Breast epithelium (tissue), 4 donors: ENCODE data around the gene TRPC1. TPM values are rescaled to one million over a fixed set of nuclear protein-coding genes. Genes with fewer than 3 reads are reported as not detected.

Source experiments
- DNase-seq, 2 donors: peaks; one replicate each; pipeline ENCODE4 v3.0.0-alpha.2; 2019; ENCODE audit warnings: low spot score in 2 of 2
- H3K27ac ChIP-seq, 2 donors: fragments of 200-600 bp; sonication (generic) in 1 of 2; one replicate each; pipeline ENCODE4 v1.5.1; 2016 to 2019; ENCODE audit warnings: mild to moderate bottlenecking in 1 of 2
- H3K27me3 ChIP-seq, 2 donors: fragments of 200-600 bp; sonication (generic) in 1 of 2; one replicate each; pipeline versions ENCODE4 v1.5.1 to v1.6.0; 2017 to 2019; ENCODE audit warnings: control low read depth in 1 of 2, mild to moderate bottlenecking in 1 of 2
- H3K36me3 ChIP-seq: fragments of 200-600 bp; one replicate; pipeline ENCODE4 v1.5.1; 2019
- H3K4me1 ChIP-seq, 2 donors: fragments of 200-600 bp; sonication (generic); one replicate each; pipeline ENCODE4 v1.5.1; 2016 to 2019; ENCODE audit warnings: control low read depth in 1 of 2
- H3K4me3 ChIP-seq, 3 donors: fragments of 200-600 bp; sonication (generic); 1 replicate in 2 of 3; 2 replicates in 1 of 3; pipeline ENCODE4 v1.5.1; 2016 to 2019; ENCODE audit warnings: mild to moderate bottlenecking in 3 of 3, moderate library complexity in 2 of 3
- H3K9me3 ChIP-seq, 2 donors: fragments of 200-600 bp; sonication (generic) in 1 of 2; one replicate each; pipeline ENCODE4 v1.5.1; 2016 to 2019; ENCODE audit warnings: control low read depth in 1 of 2
- POLR2A ChIP-seq: fragments of 450-650 bp; IDR thresholded peaks from one replicate; pipeline ENCODE4 v1.6.1; 2016; ENCODE audit warnings: antibody characterized with exemption, mild to moderate bottlenecking, moderate library complexity
- POLR2AphosphoS5 ChIP-seq, 3 donors: sonication (generic); formaldehyde crosslinking; IDR thresholded peaks; one replicate each; pipeline ENCODE4 v1.6.1; 2017; ENCODE audit warnings: antibody characterized with exemption in 3 of 3
- intact Hi-C: fragments of 100-400 bp; cut with DNase I; formaldehyde crosslinking; loops from one replicate; pipeline ENCODE4 v1.15.1; 2023; ENCODE audit warnings: low total_unique reads
- total RNA-seq, 3 donors: library from RNA; depleted of rRNA; stranded (reverse); fragments of >200 nt; gene quantifications; one replicate each; pipeline ENCODE4 v1.1.0, GENCODE V29; 2016
- TF ChIP-seq, protein P1 (sequence below), 3 donors: fragments of 450-650 bp; IDR thresholded peaks; one replicate each; pipeline ENCODE4 v1.5.1; 2016 to 2017; ENCODE audit warnings: antibody characterized with exemption in 3 of 3, mild to moderate bottlenecking in 3 of 3, moderate library complexity in 3 of 3

The TRPC1 gene
- total RNA-seq, 3 donors from 2014 or later, result 12.5 to 14.8 (median 13.0) TPM

- no peaks in the 10 kb centered on the region for H3K36me3 ChIP-seq
- no peak for TF ChIP-seq POLR2AphosphoS5 (IDR thresholded peaks at IDR 0.05)
- TF ChIP-seq, protein P1, sequence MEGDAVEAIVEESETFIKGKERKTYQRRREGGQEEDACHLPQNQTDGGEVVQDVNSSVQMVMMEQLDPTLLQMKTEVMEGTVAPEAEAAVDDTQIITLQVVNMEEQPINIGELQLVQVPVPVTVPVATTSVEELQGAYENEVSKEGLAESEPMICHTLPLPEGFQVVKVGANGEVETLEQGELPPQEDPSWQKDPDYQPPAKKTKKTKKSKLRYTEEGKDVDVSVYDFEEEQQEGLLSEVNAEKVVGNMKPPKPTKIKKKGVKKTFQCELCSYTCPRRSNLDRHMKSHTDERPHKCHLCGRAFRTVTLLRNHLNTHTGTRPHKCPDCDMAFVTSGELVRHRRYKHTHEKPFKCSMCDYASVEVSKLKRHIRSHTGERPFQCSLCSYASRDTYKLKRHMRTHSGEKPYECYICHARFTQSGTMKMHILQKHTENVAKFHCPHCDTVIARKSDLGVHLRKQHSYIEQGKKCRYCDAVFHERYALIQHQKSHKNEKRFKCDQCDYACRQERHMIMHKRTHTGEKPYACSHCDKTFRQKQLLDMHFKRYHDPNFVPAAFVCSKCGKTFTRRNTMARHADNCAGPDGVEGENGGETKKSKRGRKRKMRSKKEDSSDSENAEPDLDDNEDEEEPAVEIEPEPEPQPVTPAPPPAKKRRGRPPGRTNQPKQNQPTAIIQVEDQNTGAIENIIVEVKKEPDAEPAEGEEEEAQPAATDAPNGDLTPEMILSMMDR (IDR thresholded peaks at IDR 0.05), result no peak
- TF ChIP-seq POLR2A, result no peak
- no peaks in the 10 kb centered on the region for H3K9me3 ChIP-seq
- no peaks in the 10 kb centered on the region for H3K27me3 ChIP-seq
- DNase-seq, result no peak
- H3K4me1 ChIP-seq, result no peaks in the 10 kb centered on the region
- no peak overlapping the region for H3K27ac ChIP-seq
- intact Hi-C loops, result no loop called here
- H3K4me3 ChIP-seq, result no peak overlapping the region
These were observed 95.3 kb downstream of the TRPC1 start for GRCh38 chr3:142819179-142819578.

DNA sequence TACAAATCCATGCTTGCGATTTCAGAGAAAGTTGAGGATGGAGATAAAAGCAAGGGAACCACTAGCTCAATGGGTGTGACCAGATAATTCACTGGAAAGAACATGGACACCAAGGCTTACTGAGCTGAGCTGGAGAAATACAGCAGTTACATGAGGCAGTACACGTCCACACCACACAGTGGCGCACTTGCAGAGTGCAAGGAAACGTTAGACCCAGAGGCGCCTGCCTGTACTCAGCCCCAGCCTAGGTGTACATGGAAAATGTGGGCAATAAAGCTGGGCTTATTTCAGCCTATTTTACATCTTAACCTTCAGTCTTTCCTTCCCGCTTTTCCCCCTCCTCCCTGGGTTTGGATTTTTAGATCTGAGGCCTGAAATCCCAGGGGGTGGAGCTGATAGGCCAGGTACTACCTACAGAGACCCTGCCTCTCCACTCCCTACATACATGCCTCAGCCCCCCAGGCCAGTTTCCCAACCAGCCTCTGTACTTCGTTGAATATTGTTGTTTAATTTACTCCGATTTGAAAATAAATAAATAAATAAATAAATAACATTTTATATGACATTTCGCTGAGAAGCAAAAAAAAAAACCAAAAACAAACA, 105.0 kb downstream of the TRPC1 start:
- H3K4me3 ChIP-seq, result no peak overlapping the region
- H3K27me3 ChIP-seq, result no peaks in the 10 kb centered on the region
- intact Hi-C loops, result no loop called here
- TF ChIP-seq, protein P1 (IDR thresholded peaks at IDR 0.05), result peak; percentile 33 to 75 (median 55)
- no peak for TF ChIP-seq POLR2AphosphoS5 (IDR thresholded peaks at IDR 0.05)
- H3K4me1 ChIP-seq, result no peaks in the 10 kb centered on the region
- H3K36me3 ChIP-seq, result no peaks in the 10 kb centered on the region
- no peak overlapping the region for H3K27ac ChIP-seq
- H3K9me3 ChIP-seq, result no peaks in the 10 kb centered on the region
- peak; percentile 41 to 72 for DNase-seq

- Histone ChIP-seq H3K9me3 (no peaks in the 10 kb centered on the region), H3K27me3 (no peaks in the 10 kb centered on the region), H3K27ac (no peak overlapping the region), H3K4me3 (no peak overlapping the region), H3K36me3 (no peaks in the 10 kb centered on the region), H3K4me1 (no peaks in the 10 kb centered on the region)
- intact Hi-C loops, result no loop called here
- TF ChIP-seq, protein P1 (IDR thresholded peaks at IDR 0.05), result no peak
- TF ChIP-seq POLR2AphosphoS5 (IDR thresholded peaks at IDR 0.05), result no peak
- TF ChIP-seq POLR2A, result no peak
- no peak for DNase-seq
These were observed 113.7 kb downstream of the TRPC1 start for GRCh38 chr3:142837526-142837925.

- Histone ChIP-seq H3K27me3 (no peaks in the 10 kb centered on the region), H3K4me3 (no peak overlapping the region), H3K36me3 (no peaks in the 10 kb centered on the region), H3K4me1 (no peaks in the 10 kb centered on the region), H3K27ac (no peak overlapping the region), H3K9me3 (no peaks in the 10 kb centered on the region)
- intact Hi-C loops, result no loop called here
- TF ChIP-seq POLR2AphosphoS5 (IDR thresholded peaks at IDR 0.05) (no peak), POLR2A (no peak)
- TF ChIP-seq, protein P1 (IDR thresholded peaks at IDR 0.05), result no peak
- no peak for DNase-seq
These were observed 116.0 kb downstream of the TRPC1 start for GRCh38 chr3:142839831-142840230.

GRCh38 chr3:142844339-142844977, 120.6 kb downstream of the TRPC1 start:
- no peak for DNase-seq
- H3K4me1 ChIP-seq, result no peaks in the 10 kb centered on the region
- intact Hi-C loops, result no loop called here
- no peaks in the 10 kb centered on the region for H3K27me3 ChIP-seq
- H3K36me3 ChIP-seq, result no peaks in the 10 kb centered on the region
- no peak overlapping the region for H3K4me3 ChIP-seq
- no peaks in the 10 kb centered on the region for H3K9me3 ChIP-seq
- TF ChIP-seq POLR2A (no peak), POLR2AphosphoS5 (IDR thresholded peaks at IDR 0.05) (no peak)
- TF ChIP-seq, protein P1 (IDR thresholded peaks at IDR 0.05), result no peak
- no peak overlapping the region for H3K27ac ChIP-seq
